ENCODE results near the gene LRP6.
"Not testable (repeated sequence)": the region's sequence is repeated elsewhere in the genome, so short reads cannot be mapped to it uniquely, and the experiment has no call there.

LRP6 gene

GRCh38 chr12:12266873-12267741 is at the start of gene LRP6:
Gene LRP6, minus strand, starts transcription at chr12:12267044. Its CDS starts 309 bp downstream, at chr12:12266735.
- peak; percentile 96 for DNase-seq (ENCODE audit: low spot score)

DNA sequence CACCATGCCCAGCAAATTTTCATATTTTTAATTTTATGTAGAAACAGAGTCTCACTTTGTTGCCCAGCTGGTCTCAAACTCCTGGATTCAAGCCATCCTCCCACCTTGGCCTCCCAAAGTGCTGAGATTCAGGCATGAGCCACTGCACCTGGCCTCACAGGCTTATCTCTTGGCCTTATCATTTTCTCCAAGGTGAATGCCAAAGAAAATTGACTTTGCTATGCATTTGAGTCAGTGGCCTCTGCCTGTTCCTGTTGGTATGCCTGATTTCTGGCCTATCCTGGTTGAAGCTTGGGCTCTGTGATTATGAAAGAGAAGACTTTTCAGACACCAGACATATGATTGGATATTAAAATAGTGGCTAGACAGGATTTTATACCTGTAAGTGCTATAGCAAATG is 49.0 kb upstream of the LRP6 start:
- DNase-seq (ENCODE audit: low spot score), result no peak

- DNase-seq (ENCODE audit: low spot score), result not testable (repeated sequence)
These were observed 43.9 kb upstream of the LRP6 start for GRCh38 chr12:12310695-12311094.

DNA sequence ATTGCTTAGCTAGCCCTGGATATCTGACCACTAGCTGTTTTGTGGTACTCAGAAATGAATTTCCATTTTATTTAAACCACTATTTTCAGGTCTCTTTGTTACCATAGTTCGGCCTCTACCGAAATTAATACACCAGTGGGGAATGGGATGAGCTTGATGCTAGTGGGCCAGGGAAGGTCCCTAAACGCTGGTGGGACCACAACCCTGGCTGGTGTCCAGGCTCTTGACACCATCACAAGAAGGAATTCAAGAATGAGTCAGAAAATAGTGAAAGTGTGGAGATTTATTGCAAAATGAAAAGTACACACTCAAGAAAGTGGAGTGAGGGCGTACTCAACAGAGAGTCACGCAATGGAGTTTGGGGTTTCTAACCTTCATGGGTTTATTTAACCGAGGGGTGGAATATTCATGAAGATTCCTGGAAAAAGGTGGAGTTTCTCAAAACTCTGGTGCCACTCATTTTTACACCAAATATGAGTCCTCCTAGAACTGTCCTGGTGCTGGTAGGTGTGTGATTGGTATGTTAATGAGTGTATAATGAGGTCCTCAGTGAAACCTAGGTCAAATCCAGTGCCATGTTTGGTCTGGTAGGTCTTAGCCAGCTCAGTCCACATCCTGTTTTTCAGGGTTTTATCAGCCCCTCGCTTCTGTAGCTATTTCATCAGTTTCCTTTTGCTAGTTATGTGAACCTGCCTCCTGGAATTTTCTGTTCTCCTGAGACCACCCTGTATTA is 38.9 kb upstream of the LRP6 start:
- no peak for DNase-seq (ENCODE audit: low spot score)

GRCh38 chr12:12302976-12303375 is 36.1 kb upstream of the LRP6 start:
- no peak for DNase-seq (ENCODE audit: low spot score)

DNA sequence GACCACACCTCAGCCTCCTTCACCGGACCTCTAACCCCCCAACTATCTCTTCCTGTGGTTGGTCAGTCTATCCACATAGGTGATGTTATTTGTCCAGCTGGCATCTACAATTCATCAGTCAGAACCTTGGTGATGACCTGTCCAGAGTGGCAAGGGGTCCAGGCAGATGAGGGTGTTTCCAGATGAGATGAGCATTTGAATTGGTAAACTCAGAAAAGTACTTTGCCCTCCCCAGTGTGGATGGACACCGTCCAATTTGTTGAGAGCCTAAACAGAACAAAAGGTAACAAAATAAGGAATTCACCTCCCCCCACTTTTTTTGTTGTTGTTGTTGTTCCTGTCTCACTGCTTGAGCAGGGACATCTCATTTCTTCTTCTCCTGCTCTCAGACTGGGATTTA is 34.3 kb upstream of the LRP6 start:
- no peak for DNase-seq (ENCODE audit: low spot score)

DNA sequence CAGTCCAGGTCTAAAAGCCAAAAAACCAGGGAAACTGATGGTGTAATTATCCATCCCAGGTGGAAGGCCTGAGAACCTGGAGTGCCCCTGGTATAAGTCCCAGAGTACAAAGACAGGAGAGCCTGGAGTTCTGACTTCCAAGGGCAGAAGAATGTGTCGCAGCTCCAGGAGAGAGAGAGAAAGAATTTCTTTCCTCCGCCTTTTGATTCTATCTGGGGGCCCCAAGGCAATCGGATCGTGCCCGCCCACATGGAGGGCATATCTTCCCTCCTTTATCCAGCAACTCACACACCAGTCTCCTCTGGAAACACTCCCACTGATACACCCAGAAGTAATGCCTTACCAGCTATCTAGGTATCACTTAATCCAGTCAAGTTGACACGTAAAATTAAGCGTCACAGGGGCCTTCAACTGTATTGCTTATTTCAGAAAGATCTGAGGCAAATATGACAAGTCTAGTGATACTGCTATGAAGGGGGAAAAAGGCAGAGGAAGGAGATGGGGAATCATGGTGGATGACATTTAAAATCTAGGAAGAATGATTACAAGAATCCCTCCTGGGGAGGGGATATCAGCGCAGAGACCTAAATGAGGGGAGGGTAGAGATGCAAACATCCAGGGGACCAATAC is 30.5 kb upstream of the LRP6 start:
- no peak for DNase-seq (ENCODE audit: low spot score)

GRCh38 chr12:12294215-12295005 is 27.6 kb upstream of the LRP6 start:
- peak; percentile 72 for DNase-seq (ENCODE audit: low spot score)

- no peak for DNase-seq (ENCODE audit: low spot score)
These were observed 23.4 kb upstream of the LRP6 start for GRCh38 chr12:12290206-12290605.

GRCh38 chr12:12286441-12286840 is 19.6 kb upstream of the LRP6 start:
- DNase-seq (ENCODE audit: low spot score), result no peak

DNA sequence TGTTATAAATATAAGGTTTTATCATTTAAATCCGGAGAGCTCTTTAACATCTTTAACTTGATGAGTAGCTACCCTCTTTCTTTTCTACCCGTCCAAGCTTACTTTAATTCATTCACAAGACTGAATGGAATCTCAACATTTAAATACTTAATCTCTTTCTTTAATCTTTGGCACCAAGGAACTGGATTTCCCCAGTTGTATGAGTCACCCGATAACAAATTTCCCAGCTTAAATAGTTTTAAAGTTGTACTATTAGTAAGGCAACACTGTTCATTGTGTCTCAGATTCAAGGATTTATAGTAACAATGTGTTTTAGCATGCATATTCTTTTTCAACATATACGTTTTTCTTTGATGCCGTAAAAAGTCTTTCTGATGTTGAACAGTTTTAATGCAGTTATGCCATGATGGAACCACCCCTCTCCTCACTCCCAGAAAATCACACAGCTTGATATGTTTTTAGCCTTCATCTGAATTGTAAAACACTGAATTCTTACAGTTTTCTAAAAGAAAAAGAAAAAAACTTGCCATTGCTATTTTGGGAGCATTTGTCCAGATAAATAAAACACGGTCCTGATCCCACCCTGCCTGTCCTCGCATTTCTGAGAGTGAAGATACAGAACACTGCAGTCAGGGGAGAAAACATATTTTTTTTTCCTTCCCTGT is 16.0 kb upstream of the LRP6 start:
- DNase-seq (ENCODE audit: low spot score), result peak; percentile 66

DNA sequence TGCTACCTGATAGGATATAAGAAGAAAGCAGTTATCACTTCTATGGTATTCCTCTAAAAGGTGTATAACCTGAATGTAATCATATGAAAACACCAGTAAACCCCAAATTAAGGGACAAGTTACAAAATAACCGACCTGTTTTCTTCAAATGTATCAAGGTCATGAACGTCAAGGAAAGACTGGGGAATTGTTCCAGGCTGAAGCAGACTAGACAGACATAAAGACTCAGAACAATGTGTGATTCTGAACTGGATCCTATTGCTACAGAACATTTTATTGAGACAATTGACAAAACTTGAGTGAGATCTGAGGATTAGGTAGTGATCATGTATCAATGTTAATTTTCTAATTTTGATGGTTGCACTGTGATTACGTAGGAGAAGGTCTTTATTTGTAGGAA is 15.4 kb upstream of the LRP6 start:
- DNase-seq (ENCODE audit: low spot score), result no peak

DNA sequence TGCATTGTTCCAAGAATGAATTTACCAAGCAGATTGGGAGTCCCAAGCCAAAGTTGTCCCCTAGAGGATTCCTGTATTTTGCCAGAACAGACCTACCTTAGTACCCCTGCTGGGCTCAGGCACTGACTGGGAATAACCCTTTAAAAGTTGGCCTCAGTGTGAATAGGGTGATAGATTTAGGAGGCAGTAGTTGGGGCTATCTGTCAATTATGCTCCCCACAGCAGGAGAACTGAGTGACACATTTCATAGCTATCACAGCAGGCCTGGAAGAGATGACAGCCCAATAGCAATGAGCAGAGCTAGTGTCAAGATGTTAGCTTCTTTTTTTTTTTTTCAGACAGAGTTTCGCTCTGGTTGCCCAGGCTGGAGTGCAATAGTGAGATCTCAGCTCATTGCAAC is 14.3 kb upstream of the LRP6 start:
- DNase-seq (ENCODE audit: low spot score), result no peak

GRCh38 chr12:12278899-12279298 is 12.1 kb upstream of the LRP6 start:
- DNase-seq (ENCODE audit: low spot score), result peak; percentile 50

DNA sequence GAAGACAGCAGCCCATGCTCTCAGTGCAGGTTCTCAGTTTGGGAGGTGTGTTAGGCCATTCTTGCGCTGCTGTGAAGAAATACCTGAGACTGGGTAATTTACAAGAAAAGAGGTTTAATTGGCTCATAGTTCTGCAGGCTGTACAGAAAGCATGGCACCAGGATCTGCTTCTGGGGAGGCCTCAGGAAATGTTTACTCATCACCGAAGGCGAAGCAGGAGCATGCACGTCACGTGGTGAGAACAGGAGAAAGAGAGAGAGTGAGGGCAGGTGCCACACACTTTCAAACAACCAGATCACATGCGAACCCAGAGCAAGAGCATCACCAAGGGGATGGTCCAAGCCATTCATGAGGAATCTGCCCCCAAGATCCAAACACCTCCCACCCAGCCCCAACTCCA is 9.0 kb upstream of the LRP6 start:
- DNase-seq (ENCODE audit: low spot score), result no peak

- DNase-seq (ENCODE audit: low spot score), result no peak
These were observed 6.6 kb upstream of the LRP6 start for GRCh38 chr12:12273291-12273957.

GRCh38 chr12:12272869-12273268 is 6.0 kb upstream of the LRP6 start:
- DNase-seq (ENCODE audit: low spot score), result peak; percentile 73

DNA sequence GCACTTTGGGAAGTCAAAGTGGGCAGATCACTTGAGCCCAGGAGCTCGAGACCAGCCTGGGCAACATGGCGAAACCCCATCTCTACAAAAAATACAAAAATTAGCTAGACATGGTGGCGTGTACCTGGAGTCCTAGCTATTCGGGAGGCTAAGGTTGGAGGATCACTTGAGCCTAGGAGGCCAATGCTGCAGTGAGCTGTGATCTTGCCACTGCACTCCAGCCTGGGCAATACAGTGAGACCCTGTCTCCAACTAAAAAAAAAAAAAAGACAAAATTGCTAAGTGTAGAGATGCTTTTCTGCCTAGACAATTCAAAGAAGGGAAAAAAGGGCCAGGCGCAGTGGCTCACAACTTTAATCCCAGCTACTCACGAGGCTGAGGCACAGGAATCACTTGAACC is 3.4 kb upstream of the LRP6 start:
- DNase-seq (ENCODE audit: low spot score), result no peak

- DNase-seq (ENCODE audit: low spot score), result peak; percentile 16
These were observed 927 bp upstream of the LRP6 start for GRCh38 chr12:12267742-12268200.

GRCh38 chr12:12266389-12266872 is 413 bp downstream of the LRP6 start:
- peak; percentile 32 for DNase-seq (ENCODE audit: low spot score)

Measured in GM03348 (cell line).